Peyer's patch (tissue), 4 donors: ENCODE results near the gene WDR19. TPM values are rescaled to one million over a fixed set of nuclear protein-coding genes. Genes with fewer than 3 reads are reported as not detected.

ENCODE experiments used
- DNase-seq, 3 donors: peaks; one replicate each; pipeline ENCODE4 v3.0.0-alpha.2; 2017 to 2019
- H3K27ac ChIP-seq, 4 donors: fragments of 200-600 bp; sonication (generic); one replicate each; pipeline ENCODE4 v1.5.1; 2016 to 2019
- H3K27me3 ChIP-seq, 2 donors: fragments of 200-600 bp; sonication (generic); one replicate each; pipeline ENCODE4 v1.5.1; 2019
- H3K36me3 ChIP-seq, 3 donors: fragments of 200-600 bp; sonication (generic); one replicate each; pipeline ENCODE4 v1.5.1; 2016 to 2019
- H3K4me1 ChIP-seq, 4 donors: fragments of 200-600 bp; sonication (generic); one replicate each; pipeline ENCODE4 v1.5.1; 2016 to 2019
- H3K4me3 ChIP-seq, 4 donors: fragments of 200-600 bp; sonication (generic); 1 replicate in 3 of 4; 2 replicates in 1 of 4; pipeline ENCODE4 v1.5.1; 2016 to 2019; ENCODE audit warnings: mild to moderate bottlenecking in 1 of 4
- H3K9me3 ChIP-seq, 4 donors: fragments of 200-600 bp; sonication (generic); one replicate each; pipeline ENCODE4 v1.5.1; 2016 to 2019; ENCODE audit warnings: mild to moderate bottlenecking in 1 of 4
- POLR2A ChIP-seq, 2 donors: fragments of 450-650 bp; IDR thresholded peaks; one replicate each; pipeline ENCODE4 v1.5.1; 2017; ENCODE audit warnings: antibody characterized with exemption in 2 of 2, mild to moderate bottlenecking in 2 of 2, moderate library complexity in 2 of 2
- small RNA-seq, 2 donors: library from RNA; depleted of rRNA; stranded (forward); fragments of <200 nt; gene quantifications; one replicate each; pipeline ENCODE3, GENCODE V24; 2016
- total RNA-seq, 4 donors: library from RNA; depleted of rRNA; stranded (reverse); fragments of >200 nt; gene quantifications; one replicate each; pipeline ENCODE4 v1.1.0, GENCODE V29; 2016
- TF ChIP-seq, protein P1 (sequence below), 6 experiments: fragments of 450-650 bp in 4 of 6; fragments of 200-600 bp in 2 of 6; sonication (generic) in 1 of 6; IDR thresholded peaks; one replicate each; pipeline ENCODE4 v1.5.1; 2017 to 2019; ENCODE audit warnings: antibody characterized with exemption in 6 of 6, mild to moderate bottlenecking in 3 of 6, moderate library complexity in 1 of 6

WDR19 gene
- total RNA-seq, 4 donors from 2014 or later: 11.0 to 144 (median 23.2) TPM

GRCh38 chr4:39326468-39326977 lies 144.2 kb downstream of the WDR19 start:
- Histone ChIP-seq H3K4me3 (no peak overlapping the region), H3K27me3 (no peaks in the 10 kb centered on the region), H3K4me1 (no peaks in the 10 kb centered on the region), H3K36me3 (peaks cover 0 to 34% (median 0%) of the 10 kb centered on the region in 3 donors), H3K27ac (no peak overlapping the region), H3K9me3 (no peaks in the 10 kb centered on the region)
- TF ChIP-seq, protein P1, sequence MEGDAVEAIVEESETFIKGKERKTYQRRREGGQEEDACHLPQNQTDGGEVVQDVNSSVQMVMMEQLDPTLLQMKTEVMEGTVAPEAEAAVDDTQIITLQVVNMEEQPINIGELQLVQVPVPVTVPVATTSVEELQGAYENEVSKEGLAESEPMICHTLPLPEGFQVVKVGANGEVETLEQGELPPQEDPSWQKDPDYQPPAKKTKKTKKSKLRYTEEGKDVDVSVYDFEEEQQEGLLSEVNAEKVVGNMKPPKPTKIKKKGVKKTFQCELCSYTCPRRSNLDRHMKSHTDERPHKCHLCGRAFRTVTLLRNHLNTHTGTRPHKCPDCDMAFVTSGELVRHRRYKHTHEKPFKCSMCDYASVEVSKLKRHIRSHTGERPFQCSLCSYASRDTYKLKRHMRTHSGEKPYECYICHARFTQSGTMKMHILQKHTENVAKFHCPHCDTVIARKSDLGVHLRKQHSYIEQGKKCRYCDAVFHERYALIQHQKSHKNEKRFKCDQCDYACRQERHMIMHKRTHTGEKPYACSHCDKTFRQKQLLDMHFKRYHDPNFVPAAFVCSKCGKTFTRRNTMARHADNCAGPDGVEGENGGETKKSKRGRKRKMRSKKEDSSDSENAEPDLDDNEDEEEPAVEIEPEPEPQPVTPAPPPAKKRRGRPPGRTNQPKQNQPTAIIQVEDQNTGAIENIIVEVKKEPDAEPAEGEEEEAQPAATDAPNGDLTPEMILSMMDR (IDR thresholded peaks at IDR 0.05): no peak
- TF ChIP-seq POLR2A (IDR thresholded peaks at IDR 0.05): no peak
- no peak for DNase-seq

DNA sequence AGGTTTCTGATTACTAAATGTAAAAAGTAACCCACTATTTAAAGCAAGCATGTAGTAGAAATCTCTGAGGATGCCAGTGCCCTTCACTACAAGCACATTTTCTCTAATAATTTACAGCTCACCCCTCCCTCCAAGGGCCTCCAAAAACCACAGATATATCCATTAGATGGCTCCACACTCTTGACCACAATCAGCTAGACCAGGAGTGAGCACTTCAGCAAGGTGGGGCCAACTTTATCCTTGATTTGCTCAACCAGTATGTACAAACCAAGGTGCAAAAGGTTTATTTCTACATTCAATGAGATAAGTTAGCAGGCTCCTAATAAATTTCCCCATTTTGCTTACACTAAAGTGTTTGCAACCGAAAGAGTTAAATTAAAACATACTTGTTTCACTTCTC lies 148.0 kb downstream of the WDR19 start:
- no peaks in the 10 kb centered on the region for H3K9me3 ChIP-seq
- no peak for DNase-seq
- H3K4me3 ChIP-seq: no peak overlapping the region
- H3K27me3 ChIP-seq: no peaks in the 10 kb centered on the region
- TF ChIP-seq, protein P1 (IDR thresholded peaks at IDR 0.05): no peak
- no peak for TF ChIP-seq POLR2A (IDR thresholded peaks at IDR 0.05)
- no peak overlapping the region for H3K27ac ChIP-seq
- H3K4me1 ChIP-seq: no peaks in the 10 kb centered on the region
- peaks cover 0 to 16% (median 0%) of the 10 kb centered on the region in 3 donors for H3K36me3 ChIP-seq

GRCh38 chr4:39331191-39331590 lies 148.9 kb downstream of the WDR19 start:
- H3K36me3 ChIP-seq: peaks cover 0 to 12% (median 0%) of the 10 kb centered on the region in 3 donors
- H3K27ac ChIP-seq: no peak overlapping the region
- no peaks in the 10 kb centered on the region for H3K27me3 ChIP-seq
- H3K9me3 ChIP-seq: no peaks in the 10 kb centered on the region
- TF ChIP-seq, protein P1 (IDR thresholded peaks at IDR 0.05): no peak
- no peak for TF ChIP-seq POLR2A (IDR thresholded peaks at IDR 0.05)
- no peak overlapping the region for H3K4me3 ChIP-seq
- DNase-seq: no peak
- H3K4me1 ChIP-seq: no peaks in the 10 kb centered on the region

Small RNA genes lying within 50 kb of the gene (small RNA-seq; reads per million reads assigned to genes)
- 0 reads per million in 2 donors for gene RNU6-32P

Other genes with a start within 250 kb of the WDR19 start
- 10 to 100 TPM in 1 of 4 donors, under 1 TPM in 2, not detected in 1; 0.70 to 14.9 (median 0.94) TPM for gene TMEM156, start 150.1 kb upstream of the WDR19 start, total RNA-seq
- gene KLHL5, start 120.3 kb upstream of the WDR19 start, total RNA-seq: 10 to 100 TPM in 3 of 4 donors, 1 to 10 TPM in 1; 7.2 to 41.3 (median 12.1) TPM
- 10 to 100 TPM; 15.0 to 49.5 (median 43.6) TPM for gene RFC1, start 183.8 kb downstream of the WDR19 start, total RNA-seq
- gene KLB, start 224.4 kb downstream of the WDR19 start, total RNA-seq: 1 to 10 TPM in 2 of 4 donors, under 1 TPM in 1, not detected in 1; 0.66 to 1.8 (median 1.3) TPM